ENCODE data around the gene KIAA0586. TPM values are rescaled to one million over a fixed set of nuclear protein-coding genes. Genes with fewer than 3 reads are reported as not detected.

KIAA0586 gene
- total RNA-seq, 1 donor from 2014 or later, result 18.3 TPM

GRCh38 chr14:58397156-58397555 is 30.4 kb upstream of the KIAA0586 start:
- peaks cover 6% of the 10 kb centered on the region for H3K4me1 Mint-ChIP-seq (ENCODE audit: unreplicated experiment)
- peak overlapping the region; percentile 8 for H3K27ac Mint-ChIP-seq (ENCODE audit: unreplicated experiment)
- peak overlapping the region; percentile 65 for H3K4me3 Mint-ChIP-seq (ENCODE audit: unreplicated experiment)
- peaks cover 9% of the 10 kb centered on the region for H3K27me3 Mint-ChIP-seq (ENCODE audit: unreplicated experiment)
- no peak for DNase-seq (ENCODE audit: low spot score)
- TF ChIP-seq CTCF (IDR thresholded peaks at IDR 0.05; ENCODE audit: unreplicated experiment), result no peak
- H3K9me3 Mint-ChIP-seq (ENCODE audit: unreplicated experiment), result no peaks in the 10 kb centered on the region
- H3K36me3 Mint-ChIP-seq (ENCODE audit: low read depth, unreplicated experiment), result peaks cover 3% of the 10 kb centered on the region

- no peak for TF ChIP-seq CTCF (IDR thresholded peaks at IDR 0.05; ENCODE audit: unreplicated experiment)
- no peak overlapping the region for H3K4me3 Mint-ChIP-seq (ENCODE audit: unreplicated experiment)
- H3K36me3 Mint-ChIP-seq (ENCODE audit: low read depth, unreplicated experiment), result peaks cover 3% of the 10 kb centered on the region
- H3K9me3 Mint-ChIP-seq (ENCODE audit: unreplicated experiment), result no peaks in the 10 kb centered on the region
- no peak overlapping the region for H3K27ac Mint-ChIP-seq (ENCODE audit: unreplicated experiment)
- H3K27me3 Mint-ChIP-seq (ENCODE audit: unreplicated experiment), result peaks cover 9% of the 10 kb centered on the region
- DNase-seq (ENCODE audit: low spot score), result no peak
- peaks cover 6% of the 10 kb centered on the region for H3K4me1 Mint-ChIP-seq (ENCODE audit: unreplicated experiment)
Observed at GRCh38 chr14:58398495-58398894, 29.0 kb upstream of the KIAA0586 start.

- no peaks in the 10 kb centered on the region for H3K9me3 Mint-ChIP-seq (ENCODE audit: unreplicated experiment)
- no peak for TF ChIP-seq CTCF (IDR thresholded peaks at IDR 0.05; ENCODE audit: unreplicated experiment)
- no peak for DNase-seq (ENCODE audit: low spot score)
- H3K4me1 Mint-ChIP-seq (ENCODE audit: unreplicated experiment), result peaks cover 6% of the 10 kb centered on the region
- no peak overlapping the region for H3K4me3 Mint-ChIP-seq (ENCODE audit: unreplicated experiment)
- no peak overlapping the region for H3K27ac Mint-ChIP-seq (ENCODE audit: unreplicated experiment)
- peaks cover 9% of the 10 kb centered on the region for H3K27me3 Mint-ChIP-seq (ENCODE audit: unreplicated experiment)
- peaks cover 3% of the 10 kb centered on the region for H3K36me3 Mint-ChIP-seq (ENCODE audit: low read depth, unreplicated experiment)
Observed at GRCh38 chr14:58398895-58399294, 28.6 kb upstream of the KIAA0586 start.

DNA sequence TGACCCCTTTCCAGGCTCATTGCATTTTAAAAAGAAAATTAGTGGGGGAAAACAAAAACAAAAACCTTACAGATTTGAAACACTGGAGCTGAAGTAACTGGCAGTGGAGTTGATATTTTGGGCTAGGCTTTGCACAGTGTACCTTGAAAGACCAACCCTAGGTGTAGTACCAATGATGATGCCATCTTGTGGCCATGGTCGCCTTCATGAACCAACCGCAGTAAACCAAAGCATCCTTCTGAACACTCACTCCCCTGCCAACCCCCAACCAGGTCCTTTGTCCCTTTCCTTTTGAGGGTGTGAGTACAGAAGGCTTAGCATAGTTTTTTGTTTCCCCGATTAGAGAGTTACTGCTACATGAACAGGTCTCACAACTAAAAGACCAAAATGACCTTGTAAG is 25.9 kb upstream of the KIAA0586 start:
- no peaks in the 10 kb centered on the region for H3K4me1 Mint-ChIP-seq (ENCODE audit: unreplicated experiment)
- no peak for TF ChIP-seq CTCF (IDR thresholded peaks at IDR 0.05; ENCODE audit: unreplicated experiment)
- no peak overlapping the region for H3K27ac Mint-ChIP-seq (ENCODE audit: unreplicated experiment)
- DNase-seq (ENCODE audit: low spot score), result no peak
- no peaks in the 10 kb centered on the region for H3K36me3 Mint-ChIP-seq (ENCODE audit: low read depth, unreplicated experiment)
- no peak overlapping the region for H3K4me3 Mint-ChIP-seq (ENCODE audit: unreplicated experiment)
- peaks cover 1% of the 10 kb centered on the region for H3K27me3 Mint-ChIP-seq (ENCODE audit: unreplicated experiment)
- no peaks in the 10 kb centered on the region for H3K9me3 Mint-ChIP-seq (ENCODE audit: unreplicated experiment)

DNA sequence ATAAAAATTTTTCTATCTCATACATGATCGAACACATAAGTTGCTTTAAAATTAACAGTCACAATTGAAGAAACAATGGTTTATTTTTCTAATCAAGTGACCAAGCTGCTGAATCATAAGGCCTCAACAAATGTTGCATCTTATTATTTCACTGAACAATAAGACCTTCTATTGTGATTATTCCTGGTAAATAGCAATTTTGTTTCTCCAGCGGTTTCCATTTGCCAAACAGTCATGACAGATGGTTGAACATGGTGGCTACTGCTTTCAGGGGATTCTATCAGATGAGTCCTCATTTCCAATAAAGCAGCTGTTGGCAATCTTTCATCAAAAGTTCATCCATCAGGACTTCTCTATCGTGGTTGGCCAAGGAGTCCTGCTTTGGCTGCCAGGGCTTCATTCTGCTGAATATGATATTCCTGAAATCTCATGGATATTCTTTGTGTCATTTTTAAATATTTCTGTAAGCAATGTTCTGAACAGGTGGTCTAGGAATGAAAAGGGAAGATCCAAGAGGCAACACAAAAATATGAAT is 18.8 kb upstream of the KIAA0586 start:
- H3K4me1 Mint-ChIP-seq (ENCODE audit: unreplicated experiment), result no peaks in the 10 kb centered on the region
- H3K36me3 Mint-ChIP-seq (ENCODE audit: low read depth, unreplicated experiment), result peaks cover 7% of the 10 kb centered on the region
- H3K4me3 Mint-ChIP-seq (ENCODE audit: unreplicated experiment), result no peak overlapping the region
- no peaks in the 10 kb centered on the region for H3K9me3 Mint-ChIP-seq (ENCODE audit: unreplicated experiment)
- no peak overlapping the region for H3K27ac Mint-ChIP-seq (ENCODE audit: unreplicated experiment)
- TF ChIP-seq CTCF (IDR thresholded peaks at IDR 0.05; ENCODE audit: unreplicated experiment), result no peak
- DNase-seq (ENCODE audit: low spot score), result no peak
- no peaks in the 10 kb centered on the region for H3K27me3 Mint-ChIP-seq (ENCODE audit: unreplicated experiment)
